ENCODE data around the gene TARM1.

DNA sequence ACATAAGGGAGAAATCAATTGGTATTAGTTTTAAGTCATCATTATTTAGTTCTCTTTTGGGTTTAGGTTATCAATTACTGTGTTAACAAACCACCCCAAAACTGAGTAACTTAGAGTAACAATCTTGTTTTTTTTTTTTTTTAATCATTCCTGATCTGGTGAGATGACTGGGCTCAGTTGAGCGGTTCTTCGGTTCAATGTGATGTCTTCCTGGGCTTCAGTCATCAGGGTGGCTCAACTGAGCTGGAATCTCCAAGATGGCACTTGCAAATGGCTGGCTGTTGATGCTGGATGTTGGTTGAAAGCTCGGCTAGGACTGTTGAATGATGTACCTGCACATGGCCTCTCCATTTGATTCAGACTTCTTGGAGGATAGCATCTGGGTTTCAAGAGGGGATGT, 3.2 kb upstream of the TARM1 start:
- TF ChIP-seq POLR2AphosphoS5 (IDR thresholded peaks at IDR 0.05; ENCODE audit: low read depth, low read length) (no peak), SPI1 (IDR thresholded peaks at IDR 0.05; ENCODE audit: low read depth, low read length) (no peak), POLR2A (IDR thresholded peaks at IDR 0.05; ENCODE audit: low read depth, low read length) (no peak), TAF1 (IDR thresholded peaks at IDR 0.05; ENCODE audit: low read depth, low read length) (no peak), POU2F2 (IDR thresholded peaks at IDR 0.05; ENCODE audit: low read depth, low read length) (no peak)

Data from GM12891 (cell line).